Right cardiac atrium (tissue), 5 donors: ENCODE measurements around the gene LRRC4B. TPM values are rescaled to one million over a fixed set of nuclear protein-coding genes. Genes with fewer than 3 reads are reported as not detected.

Source experiments
- ATAC-seq, 2 donors: fragments of 200-7000 bp; cut with Tn5 transposase; one replicate each; pipeline versions ENCODE4 v1.8.0 to v1.9.1; 2020; ENCODE audit warnings: moderate library complexity in 2 of 2, mild to moderate bottlenecking in 1 of 2
- DNase-seq, 3 donors: peaks; one replicate each; pipeline ENCODE4 v3.0.0-alpha.2; 2020
- H3K27ac ChIP-seq: one replicate; pipeline ENCODE4 v1.5.1; 2013; ENCODE audit warnings: mild to moderate bottlenecking, low read length, control low read depth, moderate library complexity
- H3K27me3 ChIP-seq: one replicate; pipeline ENCODE4 v1.6.1; 2013; ENCODE audit not compliant: control insufficient read depth, insufficient read depth
- H3K4me1 ChIP-seq: one replicate; pipeline ENCODE4 v1.6.1; 2013; ENCODE audit warnings: low read length; ENCODE audit not compliant: control insufficient read depth, insufficient read depth
- H3K4me3 ChIP-seq: one replicate; pipeline ENCODE4 v1.5.1; 2013; ENCODE audit warnings: low read length, control low read depth
- H3K9me3 ChIP-seq: one replicate; pipeline ENCODE4 v1.6.1; 2013; ENCODE audit warnings: low read length; ENCODE audit not compliant: control insufficient read depth
- WGBS: extraction: QIAGEN DNeasy Blood & Tissue Kit; methylation state at CpG from one replicate; pipeline ENCODE4 v1.1.7; 2013; 5-methylcytosine and 5-hydroxymethylcytosine counted together
- intact Hi-C, 4 donors: fragments of 100-400 bp; cut with DNase I; formaldehyde crosslinking; loops; one replicate each; pipeline versions ENCODE4 v1.11.0 to v1.14.0; 2022 to 2023
- polyA plus RNA-seq: library from polyadenylated mRNA; stranded (reverse); fragments of 200-250 nt; gene quantifications from one replicate; pipeline ENCODE4 v1.2.3, GENCODE V29; 2013
- total RNA-seq, 4 donors: library from RNA; stranded (reverse); fragmentation: NEBNext Ultra II Directional; extraction: Animal tissue kit (Norgen Biotek cat#: 25700); gene quantifications; one replicate each; pipeline ENCODE4 v1.2.1, GENCODE V29; 2021
- donor health status: healthy with polysubstance abuse.
- donor health status: DM: no; HTN: yes; CAD: no.
- donor health status: DM: no; HTN: no; CAD: no.
- donor health status: DM: no; HTN: yes; CAD: no; lungs with severe emphysema.
- donor health status: DM: yes; HTN: yes; CAD: no.

LRRC4B gene
- total and polyA plus RNA-seq, 5 donors = 1.2 to 3.2 (median 1.8) TPM

DNA sequence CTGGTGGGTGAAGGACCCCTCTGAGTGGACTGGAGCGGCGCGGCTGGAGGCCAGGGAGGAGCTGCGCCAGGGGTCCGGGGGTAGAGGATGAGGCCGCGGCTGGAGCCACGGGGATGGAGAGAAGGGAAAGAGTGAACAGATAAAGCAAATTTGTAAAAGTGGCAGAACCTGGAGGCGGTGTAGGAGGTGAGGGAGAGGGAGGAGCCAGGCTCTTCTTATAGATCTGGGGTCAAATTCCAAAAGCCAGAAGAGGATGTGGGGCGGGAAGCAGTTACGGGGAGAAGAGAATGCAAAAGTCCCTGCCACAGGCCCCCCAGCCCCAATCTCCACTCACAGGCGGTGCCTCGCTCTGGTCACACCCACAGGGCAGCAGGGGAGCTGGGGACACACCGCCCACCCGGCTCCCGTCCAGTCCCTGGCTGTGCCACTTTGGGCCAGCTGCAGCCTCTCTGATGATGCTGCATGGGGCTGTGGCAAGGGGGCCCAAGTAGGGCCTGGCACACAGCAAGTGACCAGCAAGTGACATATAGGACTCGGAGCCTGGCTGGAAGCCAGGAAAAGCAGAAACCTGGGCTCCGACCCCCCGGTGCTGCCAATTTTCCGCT, 11.1 kb downstream of the LRRC4B start:
- Histone ChIP-seq H3K27me3 (no peaks in the 10 kb centered on the region), H3K4me1 (no peaks in the 10 kb centered on the region), H3K4me3 (peak overlapping the region; percentile 61), H3K9me3 (no peaks in the 10 kb centered on the region), H3K27ac (no peak overlapping the region)
- intact Hi-C loops = no loop called here
- 23% methylated on average over 20 of the region's 20 CpGs for WGBS
- ATAC-seq (no peak), DNase-seq (no peak)

DNA sequence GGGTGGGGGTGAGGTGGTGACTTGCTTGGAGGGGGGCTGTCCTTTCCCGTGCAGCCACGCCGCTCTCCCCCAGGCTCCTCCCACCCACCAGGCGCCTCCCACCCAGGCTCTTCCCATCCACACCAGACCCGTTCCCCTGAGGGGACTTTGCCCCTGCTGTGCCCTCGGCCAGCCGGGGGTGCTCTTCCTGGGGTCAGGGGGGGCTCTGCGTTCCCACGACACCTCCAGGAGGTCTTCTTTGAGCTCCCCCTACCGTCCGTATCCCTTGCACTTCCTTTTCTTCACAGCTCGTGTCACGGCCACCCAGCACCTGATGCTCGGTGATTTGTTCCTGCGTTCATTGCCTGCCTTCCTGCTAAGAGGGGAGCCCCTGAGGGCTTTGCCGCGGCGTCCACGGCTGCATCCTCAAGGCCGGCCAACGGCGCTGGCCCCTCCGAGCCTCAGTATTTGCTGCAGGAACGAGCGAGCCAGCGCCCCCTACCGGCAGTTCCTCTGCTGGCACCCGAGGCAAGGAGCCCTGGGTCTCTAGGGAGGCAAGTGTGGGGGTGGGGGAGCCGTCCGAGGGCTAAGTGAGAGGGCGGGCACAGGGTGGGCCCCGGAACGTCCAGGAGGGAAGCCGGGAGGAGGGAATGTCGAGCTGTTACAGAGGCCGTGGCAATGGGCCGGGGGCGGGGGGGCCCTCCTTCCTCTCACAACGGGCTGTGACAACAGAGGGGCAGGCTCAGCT, 11.8 kb downstream of the LRRC4B start:
- under 1% methylated on average over 39 of the region's 39 CpGs for WGBS

DNA sequence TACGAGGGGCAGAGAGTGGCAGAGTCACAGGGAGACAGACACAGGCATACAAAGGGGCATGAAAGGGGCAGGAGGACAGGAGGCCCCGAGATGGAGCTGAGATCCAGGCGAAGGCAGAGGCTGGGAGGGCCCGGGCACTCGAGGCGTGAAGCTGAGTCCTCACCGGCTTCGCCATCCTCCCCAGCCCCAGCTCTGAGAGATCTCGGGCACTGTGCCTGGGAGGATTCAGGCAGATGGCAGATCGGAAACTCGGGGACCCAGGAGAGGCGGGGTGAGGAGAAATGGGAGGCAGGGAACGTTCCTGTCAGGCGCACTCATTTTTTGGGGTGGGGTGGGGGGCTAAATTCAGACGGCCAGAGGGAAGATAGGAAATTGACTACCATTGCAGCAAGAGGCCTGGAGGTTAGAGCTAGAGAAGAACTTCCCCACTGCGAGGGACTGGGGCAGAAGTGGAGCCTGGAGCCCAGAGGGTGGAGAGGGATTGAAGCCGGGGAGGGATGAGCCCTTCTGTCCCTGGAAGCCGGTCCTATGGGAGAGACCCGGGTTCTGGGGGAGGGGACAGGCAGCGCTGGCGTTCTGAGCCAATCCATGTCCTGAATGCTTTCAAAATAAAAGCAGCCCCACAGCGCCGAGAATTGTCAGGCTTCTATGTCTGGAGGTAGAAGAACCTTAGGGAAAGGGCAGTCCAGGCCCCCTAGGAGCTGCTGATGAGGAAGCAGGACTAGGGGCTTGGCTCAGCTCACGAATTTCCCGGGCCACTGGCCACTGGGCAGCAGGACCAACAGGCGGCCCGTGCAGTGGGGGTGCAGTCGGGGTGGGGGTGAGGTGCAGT, 12.6 kb downstream of the LRRC4B start:
- Histone ChIP-seq H3K9me3 (no peaks in the 10 kb centered on the region), H3K4me3 (peak overlapping the region; percentile 61), H3K4me1 (no peaks in the 10 kb centered on the region), H3K27me3 (no peaks in the 10 kb centered on the region), H3K27ac (no peak overlapping the region)
- DNase-seq (no peak), ATAC-seq (no peak)
- intact Hi-C loops = no loop called here
- 36% methylated on average over 28 of the region's 28 CpGs for WGBS

More for the DNA sequence above, 11.8 kb downstream of the LRRC4B start:
- no peaks in the 10 kb centered on the region for H3K4me1 ChIP-seq
- H3K4me3 ChIP-seq = peak overlapping the region; percentile 61
- H3K9me3 ChIP-seq = no peaks in the 10 kb centered on the region
- DNase-seq (peak; percentile 87 to 92 (median 92)), ATAC-seq (peak; percentile 64 to 82)
- no peaks in the 10 kb centered on the region for H3K27me3 ChIP-seq
- H3K27ac ChIP-seq = no peak overlapping the region
- intact Hi-C loops = no loop called here

DNA sequence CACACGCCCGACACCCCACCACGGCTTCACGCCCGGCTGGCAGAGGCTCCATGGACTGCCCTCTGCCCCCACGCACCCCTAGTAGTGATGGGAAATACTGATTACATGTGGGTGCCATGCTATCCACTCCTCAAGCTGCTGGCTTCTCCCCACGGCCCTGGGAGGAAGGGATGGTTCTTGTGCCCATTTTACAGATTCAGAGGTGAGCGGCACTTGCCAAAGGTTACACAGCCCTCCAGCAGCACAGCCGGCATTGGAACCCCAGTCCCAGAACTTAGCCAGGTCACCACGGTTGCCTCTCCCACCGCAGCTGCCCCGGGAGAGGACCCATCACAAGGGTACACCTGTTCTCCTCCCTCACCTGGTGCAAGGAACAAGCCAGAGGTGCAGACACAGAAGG, 13.2 kb downstream of the LRRC4B start:
- Histone ChIP-seq H3K27me3 (no peaks in the 10 kb centered on the region), H3K27ac (no peak overlapping the region), H3K4me3 (no peak overlapping the region), H3K4me1 (no peaks in the 10 kb centered on the region), H3K9me3 (no peaks in the 10 kb centered on the region)
- no peak for DNase-seq
- intact Hi-C loops = no loop called here
- 86% methylated on average over 12 of the region's 12 CpGs for WGBS
- no peak for ATAC-seq

DNA sequence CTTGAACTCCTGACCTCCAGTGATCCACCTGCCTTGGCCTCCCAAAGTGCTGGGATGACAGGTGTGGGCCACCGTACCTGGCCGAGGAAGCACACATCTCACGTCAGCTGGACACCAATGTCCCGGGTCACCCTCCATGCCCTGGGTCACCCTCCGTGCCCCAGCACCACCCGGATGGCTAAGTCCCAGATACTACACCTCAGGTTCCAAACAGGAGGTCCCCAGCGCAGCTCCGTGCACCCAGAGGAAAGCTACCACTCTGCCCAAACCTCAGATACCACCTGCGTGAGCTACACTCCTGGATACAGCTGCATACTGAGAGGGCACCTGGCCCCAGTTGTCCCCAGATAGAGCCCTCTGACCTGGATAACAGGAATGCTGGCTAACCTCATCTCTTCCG, 14.0 kb downstream of the LRRC4B start:
- H3K27ac ChIP-seq = no peak overlapping the region
- H3K4me1 ChIP-seq = no peaks in the 10 kb centered on the region
- DNase-seq (no peak), ATAC-seq (no peak)
- H3K4me3 ChIP-seq = no peak overlapping the region
- intact Hi-C loops = no loop called here
- H3K9me3 ChIP-seq = no peaks in the 10 kb centered on the region
- WGBS = 92% methylated on average over 10 of the region's 10 CpGs
- H3K27me3 ChIP-seq = no peaks in the 10 kb centered on the region

DNA sequence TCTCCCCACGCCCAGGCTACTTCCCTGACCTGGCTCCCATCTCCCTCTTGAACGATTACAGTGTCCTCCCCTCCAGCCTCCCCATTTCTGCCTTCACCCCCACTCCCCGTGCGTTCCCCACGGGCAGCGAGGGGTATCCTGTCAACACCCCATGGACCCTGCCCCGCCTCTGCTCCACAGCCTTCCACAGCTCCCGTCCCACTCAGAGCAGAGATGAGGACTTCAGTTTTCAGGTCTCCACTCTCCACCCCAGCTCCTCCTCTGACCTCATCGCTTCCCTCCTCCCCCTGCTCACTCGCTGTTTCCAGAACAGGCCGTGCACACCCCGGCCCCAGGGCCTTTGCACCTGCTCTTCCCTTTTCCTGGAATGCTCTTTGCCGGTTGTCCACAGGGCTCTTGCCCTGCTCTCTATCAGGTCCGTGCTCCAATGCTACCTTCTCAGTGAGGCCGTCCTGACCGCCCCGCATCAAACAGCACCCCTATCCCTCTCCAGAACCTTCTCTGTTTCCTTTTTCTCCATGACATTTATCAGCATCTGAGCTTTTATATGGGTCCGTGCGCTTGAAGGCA, 15.0 kb downstream of the LRRC4B start:
- no peak overlapping the region for H3K4me3 ChIP-seq
- no peak overlapping the region for H3K27ac ChIP-seq
- DNase-seq = no peak
- H3K4me1 ChIP-seq = no peaks in the 10 kb centered on the region
- no peaks in the 10 kb centered on the region for H3K9me3 ChIP-seq
- WGBS = 78% methylated on average over 19 of the region's 19 CpGs
- no peak for ATAC-seq
- intact Hi-C loops = no loop called here
- no peaks in the 10 kb centered on the region for H3K27me3 ChIP-seq

DNA sequence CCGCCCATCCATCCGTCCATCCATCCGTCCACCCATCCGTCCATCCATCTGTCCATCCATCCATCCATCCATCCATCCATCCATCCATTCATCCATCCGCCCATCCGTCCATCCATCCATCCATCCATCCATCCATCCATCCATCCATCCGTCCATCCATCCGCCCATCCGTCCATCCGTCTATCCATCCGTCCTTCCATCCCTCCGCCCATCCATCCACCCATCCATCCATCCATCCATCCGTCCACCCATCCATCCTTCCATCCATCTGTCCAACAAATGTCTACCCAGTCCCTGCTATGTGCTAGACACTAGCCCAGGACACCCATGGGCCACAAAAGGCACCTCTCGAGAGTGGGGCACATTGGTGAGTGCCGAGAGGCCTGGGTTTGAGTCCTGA, 15.7 kb downstream of the LRRC4B start:
- no peak overlapping the region for H3K4me3 ChIP-seq
- intact Hi-C loops = no loop called here
- 92% methylated on average over 15 of the region's 15 CpGs for WGBS
- H3K27ac ChIP-seq = no peak overlapping the region
- no peaks in the 10 kb centered on the region for H3K4me1 ChIP-seq
- DNase-seq (no peak), ATAC-seq (no peak)
- H3K9me3 ChIP-seq = no peaks in the 10 kb centered on the region
- no peaks in the 10 kb centered on the region for H3K27me3 ChIP-seq

DNA sequence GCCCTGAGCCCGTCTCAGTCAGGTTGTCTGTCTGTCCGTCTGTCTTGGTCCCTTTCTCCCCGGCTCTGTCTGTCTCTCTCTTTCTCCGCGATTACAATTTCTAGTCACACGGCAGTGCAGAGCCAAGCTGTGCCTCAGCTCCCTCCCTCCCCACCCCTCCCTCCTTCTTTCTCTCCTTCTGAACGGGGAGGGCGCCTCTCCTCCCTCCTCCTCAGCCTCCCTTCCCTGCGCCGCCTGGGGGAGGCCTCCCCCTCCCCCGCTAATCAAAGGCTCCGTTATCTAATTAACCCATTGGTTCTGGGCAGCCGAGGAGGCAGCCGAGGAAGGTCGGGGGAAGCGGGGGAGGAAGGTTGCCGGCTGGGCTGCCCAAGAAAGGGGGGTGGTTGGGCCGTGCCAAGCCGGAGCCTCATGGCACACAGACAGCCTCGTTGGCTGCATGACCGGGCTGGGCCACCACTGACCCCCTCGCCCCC, 16.5 kb downstream of the LRRC4B start:
- 5% methylated on average over 22 of the region's 22 CpGs for WGBS
- H3K4me1 ChIP-seq = no peaks in the 10 kb centered on the region
- no peak for ATAC-seq
- intact Hi-C loops = no loop called here
- no peak for DNase-seq
- no peaks in the 10 kb centered on the region for H3K27me3 ChIP-seq
- no peak overlapping the region for H3K4me3 ChIP-seq
- no peaks in the 10 kb centered on the region for H3K9me3 ChIP-seq
- no peak overlapping the region for H3K27ac ChIP-seq

DNA sequence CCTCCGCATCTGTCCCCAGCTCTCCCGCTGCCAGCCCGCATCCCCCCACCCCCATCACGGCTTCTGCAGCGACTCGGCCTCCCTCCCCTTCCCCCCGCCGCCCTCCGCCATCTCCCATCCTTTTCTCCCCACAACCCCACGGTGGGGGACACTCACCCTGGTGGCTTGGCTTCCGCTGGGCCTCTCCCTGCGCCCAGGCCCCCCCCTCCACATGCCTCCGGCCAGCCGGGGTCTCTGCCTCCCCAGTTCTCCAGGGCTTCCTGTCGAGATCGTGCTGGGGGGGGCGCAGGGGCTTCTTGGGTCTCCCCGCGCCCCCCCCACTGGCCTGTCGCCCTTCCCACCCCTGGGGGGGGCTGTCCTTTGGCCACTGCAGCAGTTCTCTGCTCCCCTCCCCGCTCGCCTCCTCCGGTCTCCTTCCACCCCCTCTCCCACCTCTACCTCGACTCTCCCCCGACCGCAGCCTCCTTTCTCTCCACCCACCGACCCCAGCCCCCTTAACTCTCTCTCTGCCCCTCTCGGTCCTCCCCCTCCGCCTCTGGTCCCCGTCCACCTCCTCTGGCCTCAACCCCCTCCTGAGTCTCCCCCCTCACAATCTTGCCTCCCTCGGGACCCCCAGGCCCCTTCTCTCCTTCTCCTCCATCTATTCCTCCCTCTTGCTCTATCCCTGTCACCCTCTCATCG, 17.1 kb downstream of the LRRC4B start:
- Histone ChIP-seq H3K27ac (no peak overlapping the region), H3K4me1 (no peaks in the 10 kb centered on the region), H3K27me3 (no peaks in the 10 kb centered on the region), H3K4me3 (no peak overlapping the region), H3K9me3 (no peaks in the 10 kb centered on the region)
- 30% methylated on average over 32 of the region's 32 CpGs for WGBS
- intact Hi-C loops = no loop called here
- ATAC-seq = no peak
- DNase-seq = no peak

DNA sequence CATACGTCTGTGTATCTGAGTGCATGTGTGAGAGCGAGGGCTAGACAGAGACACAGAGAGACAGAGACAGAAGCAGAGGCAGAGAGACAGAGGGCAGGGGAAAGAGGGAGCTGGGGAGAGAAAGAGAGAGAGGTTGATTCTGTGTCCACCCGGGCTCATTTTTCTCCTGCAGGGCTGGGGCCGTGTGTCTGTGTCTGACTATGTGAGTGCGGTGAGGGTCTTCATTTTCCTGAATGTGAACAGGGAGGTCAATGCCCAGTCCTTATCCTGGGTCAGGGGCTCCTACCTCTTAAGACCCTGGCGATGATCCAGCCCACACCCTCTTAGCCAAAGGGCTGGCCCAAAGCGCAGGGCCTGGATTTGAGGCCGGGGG, 17.7 kb downstream of the LRRC4B start:
- intact Hi-C loops = no loop called here
- whole genome bisulfite sequencing = 62% methylated on average over 8 of the region's 8 CpGs
- H3K27me3 ChIP-seq = no peaks in the 10 kb centered on the region
- H3K9me3 ChIP-seq = no peaks in the 10 kb centered on the region
- ATAC-seq = no peak
- no peak for DNase-seq
- H3K27ac ChIP-seq = no peak overlapping the region
- H3K4me3 ChIP-seq = no peak overlapping the region
- no peaks in the 10 kb centered on the region for H3K4me1 ChIP-seq
